ENCODE results near the gene CHRNA10. TPM values are rescaled to one million over a fixed set of nuclear protein-coding genes. Genes with fewer than 3 reads are reported as not detected.

Gene CHRNA10
- total RNA-seq, 1 experiment from 2014 or later: 1.7 TPM

GRCh38 chr11:3616721-3617460, 54.3 kb downstream of the CHRNA10 start (continued):
- no peak for TF ChIP-seq USF2 (CRISPR knock-in tag; IDR thresholded peaks at IDR 0.05)
- TF ChIP-seq TEAD4 (CRISPR knock-in tag; IDR thresholded peaks at IDR 0.05): no peak

DNA sequence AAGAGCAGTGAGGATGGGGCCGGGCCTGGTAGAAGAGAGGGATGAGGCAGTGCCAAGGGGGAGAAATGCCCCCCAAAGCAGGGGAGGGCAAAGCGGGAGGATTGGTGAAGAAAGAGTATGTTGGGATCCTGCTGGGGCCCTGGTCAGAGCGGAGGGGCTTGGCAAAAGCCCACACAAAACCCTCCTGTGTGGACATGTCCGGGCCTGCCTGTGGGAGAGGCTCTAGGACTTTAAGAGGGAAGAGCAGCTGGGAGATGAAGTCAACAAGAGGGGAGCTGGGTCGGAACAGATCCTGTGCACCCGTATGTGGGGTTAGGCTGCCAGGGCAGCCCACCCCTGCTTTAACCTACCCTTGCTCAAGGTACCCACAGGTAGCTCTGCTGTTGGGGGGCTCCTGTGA, 55.2 kb downstream of the CHRNA10 start:
- TF ChIP-seq ZNF416 (CRISPR knock-in tag; IDR thresholded peaks at IDR 0.05) (no peak), ESRRA (CRISPR knock-in tag; IDR thresholded peaks at IDR 0.05; ENCODE audit: borderline replicate concordance) (no peak), SP1 (CRISPR knock-in tag; conservative IDR thresholded peaks at IDR 0.05) (no peak)
- TF ChIP-seq, protein P1, sequence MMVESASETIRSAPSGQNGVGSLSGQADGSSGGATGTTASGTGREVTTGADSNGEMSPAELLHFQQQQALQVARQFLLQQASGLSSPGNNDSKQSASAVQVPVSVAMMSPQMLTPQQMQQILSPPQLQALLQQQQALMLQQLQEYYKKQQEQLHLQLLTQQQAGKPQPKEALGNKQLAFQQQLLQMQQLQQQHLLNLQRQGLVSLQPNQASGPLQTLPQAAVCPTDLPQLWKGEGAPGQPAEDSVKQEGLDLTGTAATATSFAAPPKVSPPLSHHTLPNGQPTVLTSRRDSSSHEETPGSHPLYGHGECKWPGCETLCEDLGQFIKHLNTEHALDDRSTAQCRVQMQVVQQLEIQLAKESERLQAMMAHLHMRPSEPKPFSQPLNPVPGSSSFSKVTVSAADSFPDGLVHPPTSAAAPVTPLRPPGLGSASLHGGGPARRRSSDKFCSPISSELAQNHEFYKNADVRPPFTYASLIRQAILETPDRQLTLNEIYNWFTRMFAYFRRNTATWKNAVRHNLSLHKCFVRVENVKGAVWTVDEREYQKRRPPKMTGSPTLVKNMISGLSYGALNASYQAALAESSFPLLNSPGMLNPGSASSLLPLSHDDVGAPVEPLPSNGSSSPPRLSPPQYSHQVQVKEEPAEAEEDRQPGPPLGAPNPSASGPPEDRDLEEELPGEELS (CRISPR knock-in tag; IDR thresholded peaks at IDR 0.05): no peak
- TF ChIP-seq, protein P2, sequence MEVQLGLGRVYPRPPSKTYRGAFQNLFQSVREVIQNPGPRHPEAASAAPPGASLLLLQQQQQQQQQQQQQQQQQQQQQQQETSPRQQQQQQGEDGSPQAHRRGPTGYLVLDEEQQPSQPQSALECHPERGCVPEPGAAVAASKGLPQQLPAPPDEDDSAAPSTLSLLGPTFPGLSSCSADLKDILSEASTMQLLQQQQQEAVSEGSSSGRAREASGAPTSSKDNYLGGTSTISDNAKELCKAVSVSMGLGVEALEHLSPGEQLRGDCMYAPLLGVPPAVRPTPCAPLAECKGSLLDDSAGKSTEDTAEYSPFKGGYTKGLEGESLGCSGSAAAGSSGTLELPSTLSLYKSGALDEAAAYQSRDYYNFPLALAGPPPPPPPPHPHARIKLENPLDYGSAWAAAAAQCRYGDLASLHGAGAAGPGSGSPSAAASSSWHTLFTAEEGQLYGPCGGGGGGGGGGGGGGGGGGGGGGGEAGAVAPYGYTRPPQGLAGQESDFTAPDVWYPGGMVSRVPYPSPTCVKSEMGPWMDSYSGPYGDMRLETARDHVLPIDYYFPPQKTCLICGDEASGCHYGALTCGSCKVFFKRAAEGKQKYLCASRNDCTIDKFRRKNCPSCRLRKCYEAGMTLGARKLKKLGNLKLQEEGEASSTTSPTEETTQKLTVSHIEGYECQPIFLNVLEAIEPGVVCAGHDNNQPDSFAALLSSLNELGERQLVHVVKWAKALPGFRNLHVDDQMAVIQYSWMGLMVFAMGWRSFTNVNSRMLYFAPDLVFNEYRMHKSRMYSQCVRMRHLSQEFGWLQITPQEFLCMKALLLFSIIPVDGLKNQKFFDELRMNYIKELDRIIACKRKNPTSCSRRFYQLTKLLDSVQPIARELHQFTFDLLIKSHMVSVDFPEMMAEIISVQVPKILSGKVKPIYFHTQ (CRISPR knock-in tag; IDR thresholded peaks at IDR 0.05): no peak
- Mint-ChIP-seq H3K9me3 (peaks cover 7% of the 10 kb centered on the region), H3K4me3 (no peak overlapping the region), H3K27me3 (ENCODE audit: low read depth) (peaks cover 3% of the 10 kb centered on the region; the same call in 1 of the 2 replicates), H3K27ac (peak overlapping the region; percentile 54; the same call in 1 of the 2 replicates), H3K4me1 (peaks cover 14% of the 10 kb centered on the region), H3K36me3 (no peaks in the 10 kb centered on the region)
- ATAC-seq (no peak), DNase-seq (ENCODE audit: low spot score) (no peak)
- ChIA-PET POLR2A (no interaction called here), CTCF (no interaction called here)

Other genes with a start within 250 kb of the CHRNA10 start
- 4.5 to 8.7 TPM (median 8.1 TPM) in 3 replicates for gene ART5, start 29.4 kb downstream of the CHRNA10 start, total RNA-seq (2021)
- gene ART1, start 26.3 kb downstream of the CHRNA10 start, total RNA-seq (2021): not detected in 3 replicates
- 81.3 to 91.4 TPM (median 81.4 TPM) in 3 replicates for gene NUP98, start 126.2 kb upstream of the CHRNA10 start, total RNA-seq (2021)
- gene PGAP2, start 137.2 kb upstream of the CHRNA10 start, total RNA-seq (2021): 38.2 to 43.0 TPM (median 40.7 TPM) in 3 replicates
- 28.8 to 33.6 TPM (median 28.8 TPM) in 3 replicates for gene RHOG, start 169.6 kb upstream of the CHRNA10 start, total RNA-seq (2021)
- gene STIM1, start 184.3 kb upstream of the CHRNA10 start, total RNA-seq (2021): 17.0 to 18.0 TPM (median 17.4 TPM) in 3 replicates